ENCODE results near the gene ASAP2. TPM values are rescaled to one million over a fixed set of nuclear protein-coding genes. Genes with fewer than 3 reads are reported as not detected.

Gene ASAP2
- total RNA-seq, 1 donor from 2014 or later, result 60.7 TPM

GRCh38 chr2:9400268-9401058 lies 193.9 kb downstream of the ASAP2 start:
- H3K27ac Mint-ChIP-seq (ENCODE audit: unreplicated experiment), result peak overlapping the region; percentile 57
- peaks cover 17% of the 10 kb centered on the region for H3K36me3 Mint-ChIP-seq (ENCODE audit: low read depth)
- no peaks in the 10 kb centered on the region for H3K27me3 Mint-ChIP-seq (ENCODE audit: low read depth)
- TF ChIP-seq CTCF (IDR thresholded peaks at IDR 0.05), result no peak
- H3K4me3 Mint-ChIP-seq (ENCODE audit: unreplicated experiment), result no peak overlapping the region
- no peaks in the 10 kb centered on the region for H3K9me3 Mint-ChIP-seq (ENCODE audit: low read depth)
- peaks cover 21% of the 10 kb centered on the region for H3K4me1 Mint-ChIP-seq (ENCODE audit: low read depth)
- no peak for DNase-seq (ENCODE audit: low spot score)

- DNase-seq (ENCODE audit: low spot score), result no peak
- Mint-ChIP-seq H3K27me3 (ENCODE audit: low read depth) (no peaks in the 10 kb centered on the region), H3K4me3 (ENCODE audit: unreplicated experiment) (no peak overlapping the region), H3K36me3 (ENCODE audit: low read depth) (peaks cover 17% of the 10 kb centered on the region), H3K4me1 (ENCODE audit: low read depth) (peaks cover 21% of the 10 kb centered on the region), H3K9me3 (ENCODE audit: low read depth) (no peaks in the 10 kb centered on the region), H3K27ac (ENCODE audit: unreplicated experiment) (peak overlapping the region; percentile 45)
- no peak for TF ChIP-seq CTCF (IDR thresholded peaks at IDR 0.05)
These were observed 194.5 kb downstream of the ASAP2 start for GRCh38 chr2:9401059-9401547.

- peaks cover 21% of the 10 kb centered on the region for H3K4me1 Mint-ChIP-seq (ENCODE audit: low read depth)
- H3K36me3 Mint-ChIP-seq (ENCODE audit: low read depth), result peaks cover 17% of the 10 kb centered on the region
- DNase-seq (ENCODE audit: low spot score), result no peak
- H3K9me3 Mint-ChIP-seq (ENCODE audit: low read depth), result no peaks in the 10 kb centered on the region
- no peak for TF ChIP-seq CTCF (IDR thresholded peaks at IDR 0.05)
- no peaks in the 10 kb centered on the region for H3K27me3 Mint-ChIP-seq (ENCODE audit: low read depth)
- no peak overlapping the region for H3K27ac Mint-ChIP-seq (ENCODE audit: unreplicated experiment)
- no peak overlapping the region for H3K4me3 Mint-ChIP-seq (ENCODE audit: unreplicated experiment)
These were observed 195.2 kb downstream of the ASAP2 start for GRCh38 chr2:9401646-9402371.

- Mint-ChIP-seq H3K9me3 (ENCODE audit: low read depth) (no peaks in the 10 kb centered on the region), H3K36me3 (ENCODE audit: low read depth) (peaks cover 20% of the 10 kb centered on the region), H3K4me3 (ENCODE audit: unreplicated experiment) (no peak overlapping the region), H3K27me3 (ENCODE audit: low read depth) (no peaks in the 10 kb centered on the region), H3K4me1 (ENCODE audit: low read depth) (peaks cover 34% of the 10 kb centered on the region), H3K27ac (ENCODE audit: unreplicated experiment) (no peak overlapping the region)
- DNase-seq (ENCODE audit: low spot score), result no peak
- no peak for TF ChIP-seq CTCF (IDR thresholded peaks at IDR 0.05)
These were observed 197.3 kb downstream of the ASAP2 start for GRCh38 chr2:9403924-9404323.

- no peaks in the 10 kb centered on the region for H3K9me3 Mint-ChIP-seq (ENCODE audit: low read depth)
- TF ChIP-seq CTCF (IDR thresholded peaks at IDR 0.05), result no peak
- DNase-seq (ENCODE audit: low spot score), result no peak
- peaks cover 30% of the 10 kb centered on the region for H3K4me1 Mint-ChIP-seq (ENCODE audit: low read depth)
- H3K27ac Mint-ChIP-seq (ENCODE audit: unreplicated experiment), result no peak overlapping the region
- H3K27me3 Mint-ChIP-seq (ENCODE audit: low read depth), result no peaks in the 10 kb centered on the region
- no peak overlapping the region for H3K4me3 Mint-ChIP-seq (ENCODE audit: unreplicated experiment)
- peaks cover 20% of the 10 kb centered on the region for H3K36me3 Mint-ChIP-seq (ENCODE audit: low read depth)
These were observed 197.8 kb downstream of the ASAP2 start for GRCh38 chr2:9404451-9404850.

Data from chondrocyte (in vitro differentiated cells).